EL (cell line): ENCODE measurements around the gene ZNF560.
A peak's percentile ranks its signal among the peaks of the same experiment; 100 is the strongest.

Source experiments
- DNase-seq: peaks from one replicate; pipeline ENCODE4 v3.0.0-alpha.2; 2016

ZNF560 gene

DNA sequence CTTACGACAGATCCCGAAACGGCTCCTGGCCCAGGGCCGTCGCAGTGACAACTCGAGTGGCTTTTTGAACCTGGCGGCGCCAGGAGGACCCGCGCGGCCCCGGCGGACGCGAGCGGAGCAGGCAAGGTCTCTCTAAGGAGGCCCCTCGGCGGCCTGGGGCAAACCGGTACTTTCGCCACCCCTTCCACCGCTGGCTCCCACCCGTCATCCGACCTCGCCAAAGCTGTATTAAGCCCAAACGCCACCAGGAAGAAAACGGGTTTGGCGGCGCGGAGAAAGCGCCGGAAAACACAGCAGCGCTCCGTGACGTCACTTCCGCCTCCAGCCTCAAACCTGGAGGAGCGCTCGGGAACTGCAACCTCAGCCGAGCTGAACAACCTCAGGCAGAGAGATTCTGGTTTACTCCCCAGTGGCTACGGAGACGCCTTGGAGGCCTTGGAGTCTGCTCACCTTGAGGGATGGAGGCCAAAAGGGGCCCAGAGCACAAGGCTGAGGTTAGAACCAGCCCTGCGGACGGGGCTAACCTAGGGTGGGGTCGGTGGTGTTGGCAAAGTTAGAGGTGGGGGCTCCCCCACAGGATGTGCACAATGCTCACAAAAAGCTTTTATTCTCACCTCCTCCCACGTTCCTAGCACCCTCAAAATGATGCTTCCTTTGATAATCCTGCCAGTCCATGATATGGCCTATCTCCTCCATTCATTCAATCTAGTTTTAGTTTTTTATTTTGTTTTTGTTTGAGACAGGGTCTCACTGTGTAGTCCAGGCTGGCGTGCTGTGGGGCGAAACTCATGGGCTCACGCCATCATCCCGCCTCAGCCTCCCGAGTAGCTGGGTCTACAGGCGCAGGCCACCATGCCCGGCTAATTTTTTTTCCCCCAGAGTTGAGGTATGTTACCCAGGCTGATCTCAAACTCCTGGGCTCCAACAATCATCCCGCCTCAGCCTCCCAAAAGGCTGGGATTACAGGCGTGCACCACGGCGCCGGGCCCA lies 62.8 kb downstream of the ZNF560 start, which contains the start of gene ZNF266:
ZNF266 (minus strand) TSS at position 295 of the 990 bp plus-strand sequence. CDS start 15,484 bp downstream, outside the sequence.
- peak; percentile 91 for DNase-seq

DNA sequence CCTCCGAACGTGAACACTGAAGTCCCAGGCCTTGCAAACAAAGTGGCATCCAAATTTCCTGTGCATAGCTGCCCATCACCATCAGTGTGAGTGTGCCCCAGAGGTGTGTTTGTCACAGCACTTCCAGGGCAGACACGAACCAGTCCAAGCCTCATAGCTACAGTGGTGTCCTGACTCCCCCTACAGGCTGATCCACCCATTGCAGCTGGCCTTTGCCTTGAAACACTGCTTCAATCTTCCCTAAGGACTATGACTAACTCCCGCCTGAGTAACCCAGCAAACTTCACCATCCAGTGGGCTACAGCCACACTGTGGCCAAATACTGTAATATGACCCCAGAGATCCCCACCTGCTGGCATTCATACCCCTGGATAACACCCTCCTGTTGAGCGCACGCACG lies 66.9 kb downstream of the ZNF560 start:
- DNase-seq = peak; percentile 33

DNA sequence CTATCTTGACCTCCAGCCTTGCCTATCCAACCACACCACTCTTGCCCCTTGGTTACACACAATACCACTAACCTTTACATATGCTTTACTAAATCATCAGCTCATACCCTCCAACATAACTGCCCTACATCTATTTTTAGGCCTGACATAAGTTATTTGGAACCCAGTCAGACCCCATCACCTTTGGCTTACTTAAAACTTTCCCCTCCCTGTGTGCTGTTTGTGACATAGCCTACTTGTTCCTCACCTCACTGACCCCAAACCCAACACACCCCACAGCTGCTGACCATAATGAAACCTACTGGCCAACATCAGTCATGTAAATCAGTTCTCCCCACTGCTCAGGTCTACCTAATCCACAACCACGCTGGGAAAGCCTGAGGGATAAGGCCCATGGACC lies 68.0 kb downstream of the ZNF560 start:
- DNase-seq = no peak

DNA sequence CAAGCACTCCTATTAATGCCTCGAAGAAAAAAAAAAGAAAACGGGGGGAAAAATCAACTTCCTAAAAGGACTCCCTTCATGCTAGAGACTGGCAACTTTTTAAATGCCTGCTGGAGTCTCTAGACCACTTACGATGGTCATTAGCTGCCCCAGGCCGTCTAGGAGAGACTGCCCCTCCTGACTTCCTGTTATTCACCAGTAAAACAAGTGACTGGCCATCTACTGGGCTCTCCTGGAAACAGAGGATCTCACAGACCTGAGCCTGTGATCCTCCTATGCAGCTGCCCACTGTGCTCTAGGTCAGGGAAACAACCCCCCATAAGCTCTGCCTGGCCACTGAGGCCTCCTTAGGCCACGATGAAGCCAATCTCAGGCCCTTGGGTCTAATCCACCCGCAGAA lies 70.5 kb downstream of the ZNF560 start:
- no peak for DNase-seq
